SK-N-SH (cell line): ENCODE measurements around the gene ABHD3. TPM values are rescaled to one million over a fixed set of nuclear protein-coding genes. Genes with fewer than 3 reads are reported as not detected.

Experiments used
- CTCF ChIA-PET: fragments of 300-600, 350-600 bp; formaldehyde crosslinking; extraction: SDS; loops from one replicate; lab custom pipeline; 2021; lab: Yijun Ruan, JAX
- POLR2A ChIA-PET: fragments of 350-600 bp; sonication (Branson Sonifier 250); formaldehyde crosslinking; extraction: SDS; loops from one replicate; lab custom pipeline; 2020; ENCODE audit warnings: antibody characterized with exemption, inconsistent platforms; lab: Yijun Ruan, JAX
- DNase-seq: peaks from one replicate; pipeline ENCODE4 v3.0.0; 2012
- H2AFZ ChIP-seq: fragments of 200-600 bp; sonication (generic); 2 replicates; pipeline ENCODE4 v1.8.1; 2016; ENCODE audit warnings: antibody characterized with exemption, mild to moderate bottlenecking, low read depth
- H3F3A ChIP-seq: fragments of 200-600 bp; sonication (generic); replicated peaks from 2 replicates; pipeline ENCODE3; 2016; ENCODE audit warnings: antibody characterized with exemption, mild to moderate bottlenecking; ENCODE audit not compliant: insufficient read depth
- H3K27ac ChIP-seq, 2 experiments: fragments of 200-500 bp in 1 of 2; fragments of 200-600 bp in 1 of 2; sonication (Bioruptor generic) in 1 of 2; sonication (generic), shearing (Covaris generic) in 1 of 2; 2 replicates each; pipeline versions ENCODE4 v1.5.1 to v1.6.1; 2014 to 2016; ENCODE audit warnings: low read depth in 2 of 2, inconsistent platforms in 1 of 2, low read length in 1 of 2, mild to moderate bottlenecking in 1 of 2, mixed read lengths in 1 of 2
- H3K27me3 ChIP-seq: fragments of 200-600 bp; sonication (generic), shearing (Covaris generic); 2 replicates; pipeline ENCODE4 v1.6.1; 2016; ENCODE audit warnings: mixed run types; ENCODE audit not compliant: insufficient read depth
- H3K36me3 ChIP-seq, 2 experiments: fragments of 200-500 bp in 1 of 2; fragments of 200-600 bp in 1 of 2; sonication (Bioruptor generic) in 1 of 2; sonication (generic) in 1 of 2; replicated peaks in 1 of 2; 2 replicates each; pipeline versions ENCODE3 to v1.5.1; 2014 to 2016; ENCODE audit warnings: low read length in 1 of 2, mild to moderate bottlenecking in 1 of 2; ENCODE audit not compliant: insufficient read depth in 2 of 2, control insufficient read depth in 1 of 2
- H3K4me1 ChIP-seq, 2 experiments: fragments of 200-500 bp in 1 of 2; fragments of 200-600 bp in 1 of 2; sonication (Bioruptor generic) in 1 of 2; sonication (generic), shearing (Covaris generic) in 1 of 2; 2 replicates each; pipeline versions ENCODE4 v1.5.1 to v1.6.1; 2014 to 2016; ENCODE audit warnings: low read depth in 1 of 2, low read length in 1 of 2, mixed run types in 1 of 2; ENCODE audit not compliant: insufficient read depth in 2 of 2, control insufficient read depth in 1 of 2
- H3K4me2 ChIP-seq: fragments of 200-600 bp; sonication (generic), shearing (Covaris generic); 2 replicates; pipeline ENCODE4 v1.6.1; 2017; ENCODE audit warnings: mixed run types
- H3K4me3 ChIP-seq, 2 experiments: fragments of 200-500 bp in 1 of 2; fragments of 200-600 bp in 1 of 2; sonication (Bioruptor generic) in 1 of 2; sonication (generic), shearing (Covaris generic) in 1 of 2; 2 replicates each; pipeline versions ENCODE4 v1.5.1 to v1.8.1; 2014 to 2016; ENCODE audit warnings: low read depth in 2 of 2, inconsistent platforms in 1 of 2, low read length in 1 of 2, mild to moderate bottlenecking in 1 of 2, mixed read lengths in 1 of 2, moderate library complexity in 1 of 2
- H3K79me2 ChIP-seq: fragments of 200-600 bp; sonication (generic); 2 replicates; pipeline ENCODE4 v1.8.1; 2017; ENCODE audit warnings: mild to moderate bottlenecking; ENCODE audit not compliant: insufficient read depth
- H3K9ac ChIP-seq: fragments of 200-600 bp; sonication (generic); 2 replicates; pipeline ENCODE4 v1.6.1; 2017; ENCODE audit warnings: mixed run types
- H3K9me2 ChIP-seq: fragments of 200-600 bp; sonication (generic); 2 replicates; pipeline ENCODE4 v1.6.1; 2017; ENCODE audit warnings: mixed run types
- H3K9me3 ChIP-seq: fragments of 200-600 bp; sonication (generic); 2 replicates; pipeline ENCODE4 v1.6.1; 2017; ENCODE audit warnings: mixed run types, mild to moderate bottlenecking, moderate library complexity
- H4K20me1 ChIP-seq: fragments of 200-600 bp; sonication (generic); 2 replicates; pipeline ENCODE4 v1.6.1; 2017; ENCODE audit warnings: mild to moderate bottlenecking, mixed run types; ENCODE audit not compliant: insufficient read depth
- GATA2 ChIP-seq: sonication (generic); formaldehyde crosslinking; IDR thresholded peaks from 2 replicates; pipeline ENCODE4 v1.5.0; 2020; ENCODE audit warnings: mild to moderate bottlenecking, missing genetic modification reagents
- NRF1 ChIP-seq: IDR thresholded peaks from 2 replicates; pipeline ENCODE4 v1.6.1; 2012; ENCODE audit warnings: low read depth, mild to moderate bottlenecking, low read length
- RCOR1 ChIP-seq: fragments of 150-350 bp; IDR thresholded peaks from 2 replicates; pipeline ENCODE4 v1.6.1; 2017; ENCODE audit warnings: antibody characterized with exemption, low read length
- SIN3A ChIP-seq: IDR thresholded peaks from 2 replicates; pipeline ENCODE4 v1.6.1; 2012; ENCODE audit warnings: low read depth, mild to moderate bottlenecking, low read length, moderate library complexity, borderline replicate concordance
- TAF1 ChIP-seq: IDR thresholded peaks from 2 replicates; pipeline ENCODE4 v1.6.1; 2012; ENCODE audit warnings: low read depth, mild to moderate bottlenecking, low read length, moderate library complexity, borderline replicate concordance
- TEAD4 ChIP-seq: IDR thresholded peaks from 2 replicates; pipeline ENCODE4 v1.4.0; 2012; ENCODE audit warnings: mild to moderate bottlenecking, borderline replicate concordance; ENCODE audit not compliant: insufficient read depth
- WGBS: methylation state at CpG from one replicate; pipeline ENCODE4 v1.1.6; 2017; ENCODE audit warnings: low lambda C conversion rate; 5-methylcytosine and 5-hydroxymethylcytosine counted together
- polyA plus RNA-seq, 3 experiments: library from polyadenylated mRNA; depleted of rRNA; stranded (reverse); fragments of >200 nt; gene quantifications; 2 replicates each; pipeline ENCODE4 v1.2.3, GENCODE V29; 2012
- TF ChIP-seq, protein P1 (sequence below): fragments of 150-350 bp; IDR thresholded peaks from 2 replicates; pipeline ENCODE4 v1.6.1; 2016; ENCODE audit warnings: mild to moderate bottlenecking, low read depth, low read length
- TF ChIP-seq, protein P2 (sequence below): fragments of 200-600 bp; sonication (generic); IDR thresholded peaks from 2 replicates; pipeline ENCODE4 v1.6.1; 2017; ENCODE audit warnings: antibody characterized with exemption, mild to moderate bottlenecking, moderate library complexity
- TF ChIP-seq, protein P3 (sequence below): IDR thresholded peaks from 2 replicates; pipeline ENCODE4 v1.4.0; 2012; ENCODE audit warnings: low read depth
- TF ChIP-seq, protein P4 (sequence below): fragments of 150-350 bp; IDR thresholded peaks from 2 replicates; pipeline ENCODE4 v1.6.1; 2017; ENCODE audit warnings: antibody characterized with exemption, low read length, low read depth, borderline replicate concordance

The ABHD3 gene
- polyA plus RNA-seq, 1 of the 3 experiments (the other 2 are of a cell fraction), result 4.3 TPM

DNA sequence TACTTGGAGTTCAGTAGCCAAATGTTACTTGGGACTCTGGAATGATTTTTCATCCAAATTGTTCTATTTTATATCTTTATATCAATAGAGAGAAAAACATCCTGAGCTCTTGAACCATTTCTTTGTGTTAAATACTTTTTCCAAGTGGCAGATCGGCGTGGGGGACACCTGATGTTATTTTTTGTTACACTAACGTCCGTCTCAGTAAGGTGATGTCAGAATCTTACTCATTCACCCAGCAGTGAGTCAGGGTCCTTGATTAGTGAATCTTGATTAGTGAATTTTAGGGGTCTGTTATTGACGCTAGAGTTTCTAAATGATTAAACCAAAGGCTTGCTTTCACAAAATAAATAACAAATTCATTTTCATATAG lies 37.7 kb upstream of the ABHD3 start:
- WGBS, result 41% methylated on average over 5 of the region's 5 CpGs
- no peak for DNase-seq
- no peaks in the 10 kb centered on the region for H3K9me2 ChIP-seq
- TF ChIP-seq, protein P1, sequence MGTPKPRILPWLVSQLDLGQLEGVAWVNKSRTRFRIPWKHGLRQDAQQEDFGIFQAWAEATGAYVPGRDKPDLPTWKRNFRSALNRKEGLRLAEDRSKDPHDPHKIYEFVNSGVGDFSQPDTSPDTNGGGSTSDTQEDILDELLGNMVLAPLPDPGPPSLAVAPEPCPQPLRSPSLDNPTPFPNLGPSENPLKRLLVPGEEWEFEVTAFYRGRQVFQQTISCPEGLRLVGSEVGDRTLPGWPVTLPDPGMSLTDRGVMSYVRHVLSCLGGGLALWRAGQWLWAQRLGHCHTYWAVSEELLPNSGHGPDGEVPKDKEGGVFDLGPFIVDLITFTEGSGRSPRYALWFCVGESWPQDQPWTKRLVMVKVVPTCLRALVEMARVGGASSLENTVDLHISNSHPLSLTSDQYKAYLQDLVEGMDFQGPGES, result no peak
- TF ChIP-seq, protein P2, sequence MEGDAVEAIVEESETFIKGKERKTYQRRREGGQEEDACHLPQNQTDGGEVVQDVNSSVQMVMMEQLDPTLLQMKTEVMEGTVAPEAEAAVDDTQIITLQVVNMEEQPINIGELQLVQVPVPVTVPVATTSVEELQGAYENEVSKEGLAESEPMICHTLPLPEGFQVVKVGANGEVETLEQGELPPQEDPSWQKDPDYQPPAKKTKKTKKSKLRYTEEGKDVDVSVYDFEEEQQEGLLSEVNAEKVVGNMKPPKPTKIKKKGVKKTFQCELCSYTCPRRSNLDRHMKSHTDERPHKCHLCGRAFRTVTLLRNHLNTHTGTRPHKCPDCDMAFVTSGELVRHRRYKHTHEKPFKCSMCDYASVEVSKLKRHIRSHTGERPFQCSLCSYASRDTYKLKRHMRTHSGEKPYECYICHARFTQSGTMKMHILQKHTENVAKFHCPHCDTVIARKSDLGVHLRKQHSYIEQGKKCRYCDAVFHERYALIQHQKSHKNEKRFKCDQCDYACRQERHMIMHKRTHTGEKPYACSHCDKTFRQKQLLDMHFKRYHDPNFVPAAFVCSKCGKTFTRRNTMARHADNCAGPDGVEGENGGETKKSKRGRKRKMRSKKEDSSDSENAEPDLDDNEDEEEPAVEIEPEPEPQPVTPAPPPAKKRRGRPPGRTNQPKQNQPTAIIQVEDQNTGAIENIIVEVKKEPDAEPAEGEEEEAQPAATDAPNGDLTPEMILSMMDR, result no peak
- TF ChIP-seq TEAD4, result no peak
- TF ChIP-seq SIN3A, result no peak
- TF ChIP-seq NRF1, result no peak
- no peak for TF ChIP-seq TAF1
- H3K4me1 ChIP-seq, result peaks cover 7% of the 10 kb centered on the region in 2 experiments; a peak in 3 of 4 replicates
- no peaks in the 10 kb centered on the region for H3K27me3 ChIP-seq
- peak overlapping the region; percentile 89 to 95 for H3K4me3 ChIP-seq
- H2AFZ ChIP-seq, result no peak overlapping the region
- H3K9me3 ChIP-seq, result no peaks in the 10 kb centered on the region
- H3K27ac ChIP-seq, result peak overlapping the region; percentile 47 to 98; a peak in 2 of 4 replicates
- peaks cover 58% of the 10 kb centered on the region for H3K79me2 ChIP-seq
- peaks cover 4% of the 10 kb centered on the region for H3F3A ChIP-seq
- ChIA-PET CTCF (interaction anchor here (0.7 to 2.6 kb wide), 6 partner anchors 13 to 142 kb away, joined by 3 to 10 read pairs (median 3); partner anchors contain the start of genes ABHD3 and ESCO1), POLR2A (interaction anchor here (0.7 to 3.2 kb wide), 2 partner anchors 16 to 38 kb away, joined by 3 to 17 read pairs; partner anchors contain the start of gene ABHD3)
- H3K4me2 ChIP-seq, result peak overlapping the region; percentile 95
- H4K20me1 ChIP-seq, result peaks cover 47% of the 10 kb centered on the region
- peaks cover 0 to 4% of the 10 kb centered on the region in 2 experiments for H3K36me3 ChIP-seq
- H3K9ac ChIP-seq, result peak overlapping the region; percentile 98

DNA sequence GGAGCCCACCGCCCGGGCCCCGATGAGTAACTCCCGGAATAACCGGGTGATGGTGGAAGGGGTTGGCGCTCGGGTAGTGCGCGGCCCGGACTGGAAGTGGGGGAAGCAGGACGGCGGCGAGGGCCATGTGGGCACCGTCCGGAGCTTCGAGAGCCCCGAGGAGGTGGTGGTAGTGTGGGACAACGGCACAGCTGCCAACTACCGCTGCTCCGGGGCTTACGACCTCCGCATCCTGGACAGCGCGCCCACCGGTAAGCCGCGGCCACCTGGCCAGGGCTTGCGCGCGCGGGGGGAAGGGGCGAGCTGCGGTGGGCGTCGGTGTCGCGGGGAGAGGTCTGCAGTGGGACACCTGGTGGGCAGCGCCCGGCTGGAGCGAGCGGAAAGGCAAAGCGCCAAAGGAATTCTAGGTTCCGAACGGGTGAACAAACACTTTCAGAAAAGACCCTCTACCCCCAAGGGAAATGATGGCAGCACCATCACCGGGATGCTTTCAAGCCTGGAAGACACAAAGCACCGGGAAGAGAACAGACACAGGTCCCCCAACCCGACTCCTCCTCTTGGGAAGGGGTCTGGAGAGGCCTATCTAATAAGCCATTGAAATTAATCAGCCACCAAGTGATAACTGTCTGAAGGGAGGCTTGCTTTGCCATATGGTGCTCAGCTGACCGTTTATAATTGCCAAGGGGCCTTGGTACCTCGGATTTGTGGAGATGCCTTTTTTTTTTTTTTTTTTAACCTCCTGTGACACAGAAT lies 37.2 kb upstream of the ABHD3 start:
- POLR2A ChIA-PET, result interaction anchor here (0.7 to 3.2 kb wide), 3 partner anchors 17 to 141 kb away, joined by 3 to 17 read pairs (median 3); partner anchors contain the start of genes ABHD3 and ESCO1
- H3F3A ChIP-seq, result no peaks in the 10 kb centered on the region
- H3K36me3 ChIP-seq, result peaks cover 0 to 4% of the 10 kb centered on the region in 2 experiments
- H3K27ac ChIP-seq, result peak overlapping the region; percentile 98
- H3K4me1 ChIP-seq, result peaks cover 5 to 7% of the 10 kb centered on the region in 2 experiments; a peak in 3 of 4 replicates
- 0% methylated on average over 4 of the region's 49 CpGs for WGBS
- H3K9me3 ChIP-seq, result no peaks in the 10 kb centered on the region
- H3K9ac ChIP-seq, result peak overlapping the region; percentile 98
- no peaks in the 10 kb centered on the region for H3K27me3 ChIP-seq
- H2AFZ ChIP-seq, result peak overlapping the region; percentile 71
- DNase-seq, result peak; percentile 63
- H3K4me3 ChIP-seq, result peak overlapping the region; percentile 89 to 95
- CTCF ChIA-PET, result interaction anchor here (0.7 to 2.6 kb wide), 6 partner anchors 37 to 141 kb away, joined by 3 to 10 read pairs (median 3); partner anchors contain the start of genes ABHD3 and ESCO1
- H3K9me2 ChIP-seq, result no peaks in the 10 kb centered on the region
- peak overlapping the region; percentile 95 for H3K4me2 ChIP-seq
- TF ChIP-seq, protein P3, sequence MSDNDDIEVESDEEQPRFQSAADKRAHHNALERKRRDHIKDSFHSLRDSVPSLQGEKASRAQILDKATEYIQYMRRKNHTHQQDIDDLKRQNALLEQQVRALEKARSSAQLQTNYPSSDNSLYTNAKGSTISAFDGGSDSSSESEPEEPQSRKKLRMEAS, result 0 out of 2 replicates have a peak, but pooled peaks have one; percentile 23
- TF ChIP-seq GATA2 (CRISPR knock-in tag) (peak; percentile 39; the same call in 1 of the 2 replicates), RCOR1 (peak; percentile 62; the same call in 1 of the 2 replicates)
- TF ChIP-seq, protein P4, sequence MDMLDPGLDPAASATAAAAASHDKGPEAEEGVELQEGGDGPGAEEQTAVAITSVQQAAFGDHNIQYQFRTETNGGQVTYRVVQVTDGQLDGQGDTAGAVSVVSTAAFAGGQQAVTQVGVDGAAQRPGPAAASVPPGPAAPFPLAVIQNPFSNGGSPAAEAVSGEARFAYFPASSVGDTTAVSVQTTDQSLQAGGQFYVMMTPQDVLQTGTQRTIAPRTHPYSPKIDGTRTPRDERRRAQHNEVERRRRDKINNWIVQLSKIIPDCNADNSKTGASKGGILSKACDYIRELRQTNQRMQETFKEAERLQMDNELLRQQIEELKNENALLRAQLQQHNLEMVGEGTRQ, result no peak
- H4K20me1 ChIP-seq, result peaks cover 42% of the 10 kb centered on the region
- peaks cover 52% of the 10 kb centered on the region for H3K79me2 ChIP-seq
